T-cell (primary cell): Measurements from ENCODE around the gene CTPS1. TPM values are rescaled to one million over a fixed set of nuclear protein-coding genes. Genes with fewer than 3 reads are reported as not detected.

Experiments
- ATAC-seq, 4 experiments: fragments of 200-7000 bp in 3 of 4; fragments of 150-1000 bp in 1 of 4; cut with Tn5 transposase; replicated peaks in 1 of 4; 1 replicate in 3 of 4; 2 replicates in 1 of 4; pipeline ENCODE4 v1.10.0; 2021; ENCODE audit warnings: moderate library complexity in 3 of 4, mild to moderate bottlenecking in 2 of 4, moderate number of reproducible peaks in 1 of 4
- CTCF ChIA-PET, 2 donors: fragments of 300-600 bp; sonication (Branson Sonifier 250); formaldehyde crosslinking; loops; one replicate each; lab custom pipeline; 2022; ENCODE audit warnings: antibody characterized with exemption in 2 of 2; lab: Charles Lee
- POLR2A ChIA-PET, 2 donors: fragments of 300-600 bp; sonication (Branson Sonifier 250); formaldehyde crosslinking; loops; one replicate each; lab custom pipeline; 2022; ENCODE audit warnings: antibody characterized with exemption in 2 of 2; lab: Charles Lee
- DNase-seq, 35 experiments: peaks; one replicate each; pipeline versions ENCODE4 v3.0.0 to v3.0.0-alpha.2; 2013 to 2023
- H3K27ac ChIP-seq: one replicate; pipeline ENCODE4 v1.5.1; 2013; ENCODE audit warnings: low read length
- H3K27me3 ChIP-seq, 2 experiments: replicated peaks in 1 of 2; 1 replicate in 1 of 2; 2 replicates in 1 of 2; pipeline versions ENCODE4 v1.6.1 to v1.7.0; 2013; ENCODE audit warnings: low read length in 1 of 2, mixed read lengths in 1 of 2; ENCODE audit not compliant: control insufficient read depth in 2 of 2, insufficient read depth in 2 of 2; ENCODE audit errors: extremely low read depth in 1 of 2
- H3K36me3 ChIP-seq, 2 donors: 1 replicate in 1 of 2; 2 replicates in 1 of 2; pipeline versions ENCODE4 v1.6.1 to v1.7.0; 2013; ENCODE audit warnings: low read length in 1 of 2; ENCODE audit not compliant: control insufficient read depth in 2 of 2, insufficient read depth in 1 of 2; ENCODE audit errors: extremely low read depth in 1 of 2
- H3K4me1 ChIP-seq, 2 experiments: 1 replicate in 1 of 2; 2 replicates in 1 of 2; pipeline versions ENCODE4 v1.6.1 to v1.7.0; 2013; ENCODE audit warnings: low read length in 2 of 2, mixed read lengths in 1 of 2; ENCODE audit not compliant: insufficient read depth in 2 of 2, control insufficient read depth in 1 of 2; ENCODE audit errors: extremely low read depth in 1 of 2
- H3K4me3 ChIP-seq, 2 donors: 1 replicate in 1 of 2; 2 replicates in 1 of 2; pipeline versions ENCODE4 v1.5.1 to v1.7.0; 2013; ENCODE audit warnings: mild to moderate bottlenecking in 2 of 2, low read length in 1 of 2, moderate library complexity in 1 of 2; ENCODE audit not compliant: control insufficient read depth in 1 of 2; ENCODE audit errors: extremely low read depth in 1 of 2
- H3K9me3 ChIP-seq: 2 replicates; pipeline ENCODE4 v1.7.0; 2013
- H3K27ac Mint-ChIP-seq, 2 donors: one replicate each; pipeline ENCODE4 v1.8.0; 2020 to 2021; ENCODE audit warnings: mild to moderate bottlenecking in 2 of 2, mixed read lengths in 2 of 2
- H3K27me3 Mint-ChIP-seq, 2 donors: one replicate each; pipeline ENCODE4 v1.8.0; 2021 to 2022; ENCODE audit warnings: mixed read lengths in 2 of 2
- H3K36me3 Mint-ChIP-seq: one replicate; pipeline ENCODE4 v1.8.0; 2021; ENCODE audit warnings: mixed read lengths
- H3K4me1 Mint-ChIP-seq, 3 donors: one replicate each; pipeline ENCODE4 v1.8.0; 2020 to 2022; ENCODE audit warnings: mixed read lengths in 3 of 3, mild to moderate bottlenecking in 1 of 3
- H3K4me3 Mint-ChIP-seq, 3 donors: one replicate each; pipeline ENCODE4 v1.8.0; 2020 to 2022; ENCODE audit warnings: mild to moderate bottlenecking in 3 of 3, mixed read lengths in 3 of 3, moderate library complexity in 3 of 3
- H3K9me3 Mint-ChIP-seq, 3 donors: one replicate each; pipeline ENCODE4 v1.8.0; 2020 to 2022; ENCODE audit warnings: mixed read lengths in 3 of 3
- WGBS: methylation state at CpG from one replicate; pipeline ENCODE4 v1.1.5; 2013; ENCODE audit warnings: missing lambda C conversion rate; ENCODE audit not compliant: insufficient coverage; 5-methylcytosine and 5-hydroxymethylcytosine counted together
- total RNA-seq, 35 experiments: library from RNA in 6 of 35; stranded (reverse) in 6 of 35; fragments of 120-200 nt in 1 of 35; gene quantifications; one replicate each; pipeline versions ENCODE4 v1.2.1 to v1.2.4 and lab custom pipeline; 2013 to 2026

CTPS1 gene
- total RNA-seq, 5 donors from 2014 or later (not counting 1 experiment from before 2014, with no cell fraction given): 26.0 to 57.2 (median 29.1) TPM

DNA sequence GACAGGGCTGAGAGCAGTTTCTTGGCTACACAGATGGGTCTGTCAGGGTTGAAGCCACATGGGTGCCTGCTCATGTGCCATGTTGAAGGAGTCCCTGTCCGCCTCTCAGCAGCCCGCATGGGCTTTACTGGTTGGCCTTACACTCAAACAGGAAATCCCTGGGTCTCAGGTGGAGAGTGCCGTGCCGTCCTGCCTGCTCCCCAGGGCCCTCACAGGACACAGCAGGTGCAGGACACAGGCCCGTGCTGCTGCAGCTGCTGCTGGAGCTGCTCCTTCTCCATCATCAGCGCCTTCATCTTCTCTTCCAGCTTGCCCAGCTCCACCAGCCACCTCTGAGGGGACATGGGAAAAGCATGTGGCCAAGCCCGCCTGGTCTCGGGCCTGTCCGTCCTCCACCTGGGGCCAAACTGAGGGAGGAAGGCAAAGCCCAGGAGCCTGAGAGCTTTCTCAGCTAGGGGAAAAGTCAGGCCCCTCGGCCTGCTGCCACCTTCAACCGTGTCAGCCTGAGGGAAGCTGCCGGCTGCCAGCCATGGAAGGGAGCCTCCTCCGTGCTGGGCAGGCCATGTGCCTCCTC is 36.5 kb downstream of the CTPS1 start:
- no peaks in the 10 kb centered on the region for H3K9me3 ChIP-seq
- Mint-ChIP-seq H3K36me3 (peaks cover 19% of the 10 kb centered on the region), H3K4me3 (no peak overlapping the region), H3K27me3 (no peaks in the 10 kb centered on the region), H3K27ac (no peak overlapping the region), H3K4me1 (peaks cover 11 to 16% (median 12%) of the 10 kb centered on the region in 3 donors), H3K9me3 (no peaks in the 10 kb centered on the region)
- peaks cover 8 to 21% of the 10 kb centered on the region in 2 donors for H3K36me3 ChIP-seq
- no peaks in the 10 kb centered on the region for H3K27me3 ChIP-seq
- ChIA-PET CTCF (interaction anchor here in 1 of 2 donors (0.6 kb wide), 1 partner anchor 871 kb away, joined by 3 read pairs; no protein-coding TSS in a partner anchor), POLR2A (interaction anchor here in 1 of 2 donors (0.6 kb wide), 1 partner anchor 792 kb away, joined by 4 read pairs; no protein-coding TSS in a partner anchor)
- WGBS: 94% methylated on average over 11 of the region's 13 CpGs
- ATAC-seq (no peak), DNase-seq (no peak)
- no peak overlapping the region for H3K27ac ChIP-seq
- peaks cover 0 to 3% of the 10 kb centered on the region in 2 experiments for H3K4me1 ChIP-seq
- no peak overlapping the region for H3K4me3 ChIP-seq

DNA sequence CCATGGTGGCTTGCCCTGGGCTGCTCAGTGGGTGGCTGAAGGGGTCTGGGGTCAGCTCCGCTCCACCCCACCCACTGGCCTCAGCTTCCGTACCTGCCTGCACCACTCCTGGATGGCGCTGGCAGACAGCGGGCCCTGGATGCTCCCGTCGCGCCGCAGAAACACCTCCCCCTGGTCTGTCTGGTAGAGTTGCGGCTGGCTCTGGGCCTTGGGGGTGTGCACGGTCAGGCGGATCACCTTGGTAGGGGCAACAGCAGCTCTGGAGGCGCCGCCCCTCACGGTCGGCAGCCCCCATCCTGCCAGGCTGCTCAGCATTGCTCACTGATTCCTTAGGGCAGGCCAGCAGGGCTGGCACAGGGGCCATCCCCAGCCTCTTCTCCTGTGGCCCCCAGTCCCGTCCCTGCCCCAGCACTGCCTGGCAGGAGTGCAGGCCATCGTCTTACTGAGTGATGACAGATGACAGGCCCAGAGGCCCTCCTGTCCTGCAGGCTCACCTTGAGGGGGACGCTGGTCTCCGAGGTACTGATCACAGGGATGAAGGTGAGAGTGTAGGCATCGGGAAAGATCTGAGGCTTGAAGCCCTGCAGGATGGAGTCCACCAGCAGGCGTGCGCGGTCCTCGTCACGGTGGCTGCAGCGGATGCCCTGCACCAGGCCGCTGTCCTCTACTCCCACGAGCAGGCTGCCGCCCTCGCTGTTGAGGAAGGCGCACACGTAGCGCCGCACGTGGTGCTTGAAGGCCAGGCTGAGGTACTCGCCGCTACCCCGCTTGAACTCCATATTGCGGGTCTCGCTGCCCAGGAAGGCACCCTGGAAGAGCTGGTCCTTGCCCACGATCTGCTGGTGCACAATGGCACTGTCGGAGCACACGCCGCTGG is 37.9 kb downstream of the CTPS1 start:
- no peak overlapping the region for H3K4me3 ChIP-seq
- H3K9me3 ChIP-seq: no peaks in the 10 kb centered on the region
- no peak overlapping the region for H3K27ac ChIP-seq
- CTCF ChIA-PET: no interaction called here
- Mint-ChIP-seq H3K27me3 (no peaks in the 10 kb centered on the region), H3K4me3 (no peak overlapping the region), H3K9me3 (no peaks in the 10 kb centered on the region), H3K4me1 (peaks cover 16 to 18% (median 16%) of the 10 kb centered on the region in 3 donors), H3K27ac (no peak overlapping the region), H3K36me3 (peaks cover 8% of the 10 kb centered on the region)
- 97% methylated on average over 40 of the region's 44 CpGs for WGBS
- POLR2A ChIA-PET: no interaction called here
- no peaks in the 10 kb centered on the region for H3K27me3 ChIP-seq
- no peak for DNase-seq
- H3K4me1 ChIP-seq: peaks cover 0 to 12% of the 10 kb centered on the region in 2 experiments
- no peak for ATAC-seq
- H3K36me3 ChIP-seq: peaks cover 7 to 8% of the 10 kb centered on the region in 2 donors

DNA sequence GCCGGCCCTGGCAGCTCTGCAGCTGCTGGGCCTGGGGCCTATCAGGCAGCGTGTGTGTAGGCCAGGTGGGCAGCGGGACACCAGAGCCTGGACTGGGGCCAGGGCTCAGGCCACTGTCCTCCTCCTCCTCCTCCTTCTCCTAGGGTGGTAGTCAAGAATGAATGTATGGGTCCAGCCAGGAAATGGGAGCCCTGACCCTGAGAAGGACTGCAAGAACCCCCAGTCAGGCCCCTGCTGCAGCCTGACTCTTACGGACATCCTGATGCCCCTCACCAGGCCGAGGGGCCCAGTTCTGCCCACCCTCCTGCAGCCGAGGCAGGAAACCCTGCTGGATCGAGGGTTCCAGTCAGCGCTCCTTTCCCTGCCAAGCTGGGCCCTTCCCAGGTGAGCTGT is 38.5 kb downstream of the CTPS1 start:
- Histone ChIP-seq H3K4me3 (no peak overlapping the region), H3K36me3 (peaks cover 6 to 8% of the 10 kb centered on the region in 2 donors), H3K4me1 (peaks cover 0 to 12% of the 10 kb centered on the region in 2 experiments), H3K27ac (no peak overlapping the region), H3K9me3 (no peaks in the 10 kb centered on the region), H3K27me3 (no peaks in the 10 kb centered on the region)
- CTCF ChIA-PET: no interaction called here
- DNase-seq: no peak
- no peak for ATAC-seq
- POLR2A ChIA-PET: no interaction called here
- peaks cover 16 to 18% (median 16%) of the 10 kb centered on the region in 3 donors for H3K4me1 Mint-ChIP-seq
- no peak overlapping the region for H3K27ac Mint-ChIP-seq
- no peak overlapping the region for H3K4me3 Mint-ChIP-seq
- H3K9me3 Mint-ChIP-seq: no peaks in the 10 kb centered on the region
- H3K36me3 Mint-ChIP-seq: peaks cover 3% of the 10 kb centered on the region
- no peaks in the 10 kb centered on the region for H3K27me3 Mint-ChIP-seq
- WGBS: 98% methylated on average over 5 of the region's 8 CpGs

DNA sequence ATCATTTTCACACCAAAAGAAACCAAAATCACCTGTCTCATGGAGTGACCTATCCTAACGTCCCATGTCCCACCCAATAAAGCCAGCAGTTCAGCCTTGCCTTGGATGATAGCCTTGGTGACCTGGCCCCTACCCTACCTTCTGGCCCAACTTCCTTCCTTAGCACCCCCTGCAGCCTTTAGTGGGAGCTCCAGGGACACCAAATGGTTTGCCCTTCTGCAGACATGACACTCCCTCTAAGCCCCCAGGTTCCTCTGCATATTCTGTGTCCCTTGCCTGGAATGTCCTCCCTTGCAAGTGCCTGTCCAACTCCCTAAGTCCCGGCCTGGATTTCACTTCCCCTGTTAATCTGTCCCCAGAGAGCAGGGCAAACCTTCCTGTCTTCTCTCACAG is 39.9 kb downstream of the CTPS1 start:
- H3K27ac Mint-ChIP-seq: peak overlapping the region in 1 of 2 donors; percentile 16
- peaks cover 9 to 13% (median 12%) of the 10 kb centered on the region in 3 donors for H3K4me1 Mint-ChIP-seq
- CTCF ChIA-PET: no interaction called here
- H3K36me3 Mint-ChIP-seq: peaks cover 3% of the 10 kb centered on the region
- POLR2A ChIA-PET: no interaction called here
- no peaks in the 10 kb centered on the region for H3K27me3 Mint-ChIP-seq
- H3K9me3 ChIP-seq: no peaks in the 10 kb centered on the region
- 81% methylated on average over 2 of the region's 2 CpGs for WGBS
- peaks cover 0 to 12% of the 10 kb centered on the region in 2 experiments for H3K4me1 ChIP-seq
- no peaks in the 10 kb centered on the region for H3K27me3 ChIP-seq
- DNase-seq (no peak), ATAC-seq (no peak)
- no peak overlapping the region for H3K4me3 ChIP-seq
- no peaks in the 10 kb centered on the region for H3K9me3 Mint-ChIP-seq
- peaks cover 6 to 8% of the 10 kb centered on the region in 2 donors for H3K36me3 ChIP-seq
- H3K4me3 Mint-ChIP-seq: no peak overlapping the region
- H3K27ac ChIP-seq: no peak overlapping the region

DNA sequence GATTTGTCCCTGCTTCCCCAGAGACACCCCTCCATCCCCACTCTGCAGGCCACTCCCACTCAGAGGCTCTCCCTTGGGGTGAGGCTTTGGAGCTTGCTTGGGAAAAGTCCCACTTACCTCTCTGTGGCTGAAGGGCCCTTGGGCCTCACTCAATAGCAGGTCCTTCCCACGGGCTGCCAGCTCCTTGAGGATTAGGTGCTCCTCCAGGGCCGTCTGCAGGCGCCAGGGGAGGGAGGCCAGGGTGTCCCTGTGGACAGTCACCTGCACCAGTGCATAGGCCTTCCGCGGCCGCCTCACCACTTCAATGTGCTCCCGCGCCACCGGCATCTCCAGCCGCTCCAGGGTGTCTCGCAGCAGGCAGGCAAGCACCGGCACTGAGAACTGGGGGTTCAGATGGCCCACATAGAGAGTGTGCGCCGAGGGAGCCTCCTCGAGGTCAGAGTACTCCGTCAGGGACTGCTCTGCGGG is 40.6 kb downstream of the CTPS1 start:
- no peaks in the 10 kb centered on the region for H3K9me3 Mint-ChIP-seq
- no peak for DNase-seq
- Histone ChIP-seq H3K9me3 (no peaks in the 10 kb centered on the region), H3K27ac (no peak overlapping the region), H3K27me3 (no peaks in the 10 kb centered on the region), H3K36me3 (peaks cover 4 to 7% of the 10 kb centered on the region in 2 donors), H3K4me3 (no peak overlapping the region), H3K4me1 (peaks cover 0 to 10% of the 10 kb centered on the region in 2 experiments)
- H3K27ac Mint-ChIP-seq: no peak overlapping the region
- ATAC-seq: peak in 1 of 4 experiments; percentile 5
- ChIA-PET CTCF (no interaction called here), POLR2A (no interaction called here)
- H3K27me3 Mint-ChIP-seq: no peaks in the 10 kb centered on the region
- H3K36me3 Mint-ChIP-seq: peaks cover 3% of the 10 kb centered on the region
- 97% methylated on average over 17 of the region's 17 CpGs for WGBS
- no peak overlapping the region for H3K4me3 Mint-ChIP-seq
- H3K4me1 Mint-ChIP-seq: peaks cover 1 to 7% (median 4%) of the 10 kb centered on the region in 3 donors

DNA sequence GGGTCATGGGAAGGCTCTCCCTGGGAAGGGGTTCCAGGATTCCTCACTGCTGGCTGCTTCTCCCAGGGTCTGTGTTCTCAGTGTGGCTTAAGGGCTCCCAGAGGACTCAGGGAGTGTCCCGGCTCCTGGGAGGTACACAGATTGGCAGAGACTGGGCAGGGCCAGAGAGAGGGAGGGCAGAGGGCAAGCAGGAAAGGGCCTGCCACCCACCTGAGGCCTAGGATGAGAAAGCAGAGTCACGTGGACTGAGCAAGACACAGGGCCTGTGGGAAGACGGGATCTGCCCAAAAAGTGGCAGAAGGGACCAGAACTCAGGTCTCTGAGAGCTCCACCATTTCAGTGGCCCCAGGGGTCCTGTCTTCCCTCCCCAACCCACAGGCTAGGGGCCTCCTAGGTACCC is 41.2 kb downstream of the CTPS1 start:
- H3K27me3 Mint-ChIP-seq: no peaks in the 10 kb centered on the region

More for the DNA sequence above, 41.2 kb downstream of the CTPS1 start:
- peaks cover 3 to 4% of the 10 kb centered on the region in 2 donors for H3K36me3 ChIP-seq
- 79% methylated on average over 3 of the region's 3 CpGs for WGBS
- no peaks in the 10 kb centered on the region for H3K9me3 Mint-ChIP-seq
- peaks cover 3% of the 10 kb centered on the region for H3K36me3 Mint-ChIP-seq
- H3K27me3 ChIP-seq: no peaks in the 10 kb centered on the region
- H3K4me3 Mint-ChIP-seq: no peak overlapping the region
- ATAC-seq (peak in 1 of 4 experiments; percentile 9), DNase-seq (no peak)
- ChIA-PET POLR2A (no interaction called here), CTCF (no interaction called here)
- H3K4me1 ChIP-seq: peaks cover 0 to 9% of the 10 kb centered on the region in 2 experiments
- H3K4me1 Mint-ChIP-seq: peaks cover 0 to 7% (median 4%) of the 10 kb centered on the region in 3 donors
- no peak overlapping the region for H3K27ac Mint-ChIP-seq
- H3K27ac ChIP-seq: no peak overlapping the region
- no peak overlapping the region for H3K4me3 ChIP-seq
- no peaks in the 10 kb centered on the region for H3K9me3 ChIP-seq
